HG03135 (cell line): Measurements from ENCODE around the gene ZNF766.
"Not testable (repeated sequence)": the region's sequence is repeated elsewhere in the genome, so short reads cannot be mapped to it uniquely, and the experiment has no call there.

Experiments used
- ATAC-seq: cut with Tn5 transposase; IDR thresholded peaks from one replicate; pipeline ENCODE4 v1.9.1; 2021; ENCODE audit warnings: mild to moderate bottlenecking, moderate library complexity; ENCODE audit not compliant: unreplicated experiment

Gene ZNF766

GRCh38 chr19:52269338-52270261 is at the start of gene ZNF766:
ZNF766 (plus strand) TSS chr19:52269587; CDS start chr19:52269614, 27 bp downstream.
- ATAC-seq = peak; percentile 95

DNA sequence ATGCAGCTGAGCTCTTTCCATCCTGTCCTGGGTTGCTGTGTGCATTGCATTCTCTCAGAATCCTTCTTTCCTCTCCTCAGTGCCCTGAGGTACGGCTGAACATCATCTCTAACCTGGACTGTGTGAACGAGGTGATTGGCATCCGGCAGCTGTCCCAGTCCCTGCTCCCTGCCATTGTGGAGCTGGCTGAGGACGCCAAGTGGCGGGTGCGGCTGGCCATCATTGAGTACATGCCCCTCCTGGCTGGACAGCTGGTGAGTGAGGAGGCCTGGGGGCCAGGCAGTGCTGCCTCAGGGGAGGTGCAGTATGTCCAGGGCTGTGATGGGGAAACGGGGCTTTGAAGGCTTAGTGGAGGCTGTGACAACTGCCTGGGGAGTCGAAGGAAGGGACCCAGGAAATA is 49.8 kb upstream of the ZNF766 start:
- ATAC-seq = no peak

DNA sequence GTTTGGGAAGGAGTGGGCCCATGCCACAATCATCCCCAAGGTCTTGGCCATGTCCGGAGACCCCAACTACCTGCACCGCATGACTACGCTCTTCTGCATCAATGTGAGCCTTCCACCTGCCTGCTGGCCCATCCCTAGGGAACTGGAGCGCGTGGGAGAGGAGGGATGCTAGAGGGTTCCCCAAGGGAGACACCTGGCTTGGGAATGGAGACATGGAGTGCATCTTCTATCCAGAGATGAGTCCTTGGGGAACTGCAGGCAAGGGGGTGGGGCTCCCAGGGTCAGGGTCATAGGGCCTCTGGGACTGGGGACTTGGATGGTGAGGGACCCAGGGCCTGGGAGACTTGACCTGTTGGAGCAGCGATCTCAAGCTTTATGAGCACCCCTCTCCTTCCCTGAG is 48.4 kb upstream of the ZNF766 start:
- no peak for ATAC-seq

GRCh38 chr19:52221831-52222375 is 47.5 kb upstream of the ZNF766 start:
- ATAC-seq = no peak

- no peak for ATAC-seq
Measured at GRCh38 chr19:52224211-52224610, 45.2 kb upstream of the ZNF766 start.

DNA sequence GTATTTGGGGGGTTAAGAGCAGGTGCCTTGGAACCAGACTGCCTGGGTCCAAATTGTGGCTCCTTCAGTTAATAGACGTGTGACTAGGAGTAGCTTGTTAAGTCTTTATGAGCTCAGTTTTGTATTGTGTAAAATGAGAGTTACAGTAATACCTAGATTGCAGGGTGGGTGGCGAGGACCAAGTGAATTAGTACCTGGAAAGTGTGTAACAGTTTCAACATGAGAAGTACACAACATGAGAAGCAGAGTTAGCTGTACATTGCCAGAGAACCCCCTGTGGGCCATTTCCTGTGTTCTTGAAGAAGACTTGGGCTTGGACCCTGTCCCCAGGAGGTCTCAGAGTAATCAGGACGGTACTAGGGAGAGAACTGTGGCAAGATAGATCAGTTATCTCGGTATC is 42.7 kb upstream of the ZNF766 start:
- ATAC-seq = no peak

DNA sequence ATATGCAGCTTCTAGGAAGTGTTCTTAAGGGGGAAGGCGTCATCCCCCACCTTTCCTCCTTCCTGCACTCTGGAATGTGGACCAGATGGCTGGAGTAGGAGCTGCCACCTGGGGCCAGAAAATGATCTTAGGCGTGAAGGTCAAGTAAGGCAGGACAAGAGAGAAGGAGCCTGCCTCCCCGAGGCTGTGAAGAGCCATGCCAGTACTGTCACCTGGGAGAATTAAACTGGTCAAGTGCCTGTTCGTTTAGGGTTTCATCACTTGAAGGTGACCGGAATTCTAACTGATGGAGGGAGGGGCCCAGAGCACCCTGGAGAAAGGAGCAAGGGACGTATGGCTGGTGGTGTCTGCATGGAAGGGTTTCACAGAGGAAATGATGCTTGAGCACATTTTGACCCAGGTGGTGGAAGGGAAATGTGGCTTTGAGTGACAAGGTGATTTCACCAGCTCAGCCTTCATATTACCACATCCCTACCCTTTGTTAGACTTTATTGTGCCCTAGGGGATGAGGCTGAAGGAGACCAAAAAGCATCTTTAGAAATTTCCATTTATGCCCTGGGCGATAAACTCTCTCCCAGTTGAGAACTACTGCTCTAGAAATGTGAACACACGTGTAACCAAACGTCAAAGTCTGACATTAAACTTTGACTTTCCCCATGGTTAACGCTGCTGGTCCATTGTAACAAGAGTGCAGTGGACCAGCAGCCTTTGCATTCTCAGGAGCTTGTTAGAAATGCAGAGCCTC is 42.0 kb upstream of the ZNF766 start:
- ATAC-seq = no peak

DNA sequence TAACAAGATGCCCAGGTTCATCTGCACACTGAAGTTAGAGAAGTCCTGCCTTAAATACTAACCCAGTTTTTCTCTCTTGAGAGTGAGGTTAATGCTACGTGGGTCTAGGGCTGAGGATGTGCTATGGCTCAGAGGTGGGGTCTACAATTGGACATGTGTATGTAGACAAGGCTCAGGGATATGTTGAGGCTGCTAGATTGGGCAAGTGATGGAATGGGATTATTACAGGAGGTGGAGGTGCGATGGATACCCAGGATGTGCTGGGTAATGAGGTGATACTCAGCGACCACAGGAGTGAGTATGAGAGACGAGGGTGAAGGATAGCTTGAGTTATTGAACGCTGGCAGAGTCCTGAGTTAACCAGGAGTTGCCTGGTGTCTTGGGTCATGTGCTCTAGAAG is 41.4 kb upstream of the ZNF766 start:
- no peak for ATAC-seq

GRCh38 chr19:52229524-52229923 is 39.9 kb upstream of the ZNF766 start:
- no peak for ATAC-seq

GRCh38 chr19:52230685-52231084 is 38.7 kb upstream of the ZNF766 start:
- ATAC-seq = no peak

DNA sequence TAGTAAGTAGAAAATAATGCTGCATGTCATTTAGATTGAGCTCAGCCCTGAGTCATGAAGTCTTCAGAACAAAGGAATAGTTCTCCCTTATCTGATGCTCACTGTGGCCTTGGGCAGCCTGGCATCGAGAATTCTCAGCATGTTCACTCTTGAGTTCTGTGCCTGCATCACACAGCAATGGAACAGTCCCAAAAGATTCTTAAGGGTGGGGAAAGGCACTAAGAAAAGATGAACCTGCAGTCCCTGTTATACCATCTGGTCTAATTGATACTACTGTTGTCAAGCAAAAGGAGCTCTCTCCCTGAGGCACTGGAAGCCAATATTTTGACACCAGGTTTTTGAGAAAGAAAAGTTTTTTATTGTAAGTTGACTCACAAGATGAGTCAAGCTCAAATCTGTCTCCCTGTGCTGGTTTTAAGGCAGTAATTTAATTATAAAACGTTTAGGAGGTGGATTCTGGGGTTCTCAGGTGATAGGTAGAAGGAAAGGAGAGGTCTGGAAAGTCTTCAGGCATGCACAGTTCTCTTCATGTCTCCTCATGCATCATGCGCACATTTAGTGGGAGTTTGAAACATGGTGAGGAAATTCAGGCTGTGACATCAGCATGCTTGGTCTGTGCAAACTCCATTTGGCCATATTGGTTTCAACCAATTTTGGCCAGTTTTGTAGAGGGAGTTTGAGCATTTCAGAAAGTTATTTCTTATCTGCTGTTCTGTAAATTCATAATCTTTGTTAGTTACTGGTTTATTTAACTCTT is 38.1 kb upstream of the ZNF766 start:
- ATAC-seq = no peak

- no peak for ATAC-seq
Measured at GRCh38 chr19:52234406-52234805, 35.0 kb upstream of the ZNF766 start.

DNA sequence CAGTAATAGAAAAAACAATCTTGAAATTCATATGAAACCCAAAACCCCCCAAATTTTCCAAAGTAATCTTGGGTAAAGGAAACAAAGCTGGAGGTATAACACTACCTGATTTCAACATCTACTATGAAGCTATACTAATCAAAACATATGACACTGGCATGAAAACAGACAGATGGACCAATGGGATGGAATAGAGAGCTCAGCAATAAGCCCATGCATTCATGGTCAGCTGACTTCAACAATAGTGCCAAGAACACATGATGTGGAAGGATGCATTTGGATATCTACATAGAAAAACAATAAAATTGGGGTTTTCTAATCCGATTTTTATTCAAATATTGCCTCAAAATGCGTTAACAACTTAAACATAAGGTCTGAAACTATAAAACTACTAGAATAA is 32.2 kb upstream of the ZNF766 start:
- no peak for ATAC-seq

GRCh38 chr19:52237771-52238400 is 31.5 kb upstream of the ZNF766 start:
- no peak for ATAC-seq

- ATAC-seq = no peak
Measured at GRCh38 chr19:52244021-52244420, 25.4 kb upstream of the ZNF766 start.

- ATAC-seq = no peak
Measured at GRCh38 chr19:52248241-52248640, 21.1 kb upstream of the ZNF766 start.

DNA sequence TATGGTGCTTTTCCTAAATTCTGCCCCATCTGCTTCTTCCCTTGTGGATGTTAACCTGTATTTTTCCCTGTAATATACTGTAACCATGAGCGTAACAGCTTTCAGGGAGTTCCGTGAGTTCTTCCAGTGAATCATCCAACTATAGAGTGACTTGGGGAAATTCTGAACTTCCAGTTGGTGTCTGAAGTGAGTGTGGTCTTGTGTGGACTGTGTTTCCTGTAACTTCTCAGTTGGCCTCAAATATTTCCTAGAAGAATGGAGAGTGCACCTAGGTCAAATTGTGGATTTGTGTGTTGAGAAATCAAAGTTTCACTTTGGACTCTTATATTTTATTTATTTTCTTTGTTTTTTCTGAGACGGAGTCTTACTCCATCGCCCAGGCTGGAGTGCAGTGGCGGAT is 11.0 kb upstream of the ZNF766 start:
- no peak for ATAC-seq

DNA sequence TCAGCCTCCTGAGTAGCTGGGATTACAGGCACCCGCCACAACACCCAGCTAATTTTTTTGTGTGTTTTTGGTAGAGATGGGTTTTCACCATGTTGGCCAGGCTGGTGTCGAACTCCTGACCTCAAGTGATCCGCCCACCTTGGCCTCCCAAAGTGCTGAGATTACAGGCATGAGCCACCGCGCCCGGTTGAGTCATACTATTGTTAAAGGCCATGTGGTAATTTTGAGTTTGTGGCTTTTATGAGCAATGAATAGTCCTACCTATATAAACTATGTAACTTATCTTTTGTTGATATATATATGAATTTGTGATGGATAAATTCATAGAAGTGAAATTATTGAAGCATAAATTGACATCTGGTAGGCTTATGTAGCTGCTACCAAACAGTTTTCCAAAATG is 3.8 kb upstream of the ZNF766 start:
- not testable (repeated sequence) for ATAC-seq

GRCh38 chr19:52270266-52270885 is 989 bp downstream of the ZNF766 start:
- ATAC-seq = no peak

DNA sequence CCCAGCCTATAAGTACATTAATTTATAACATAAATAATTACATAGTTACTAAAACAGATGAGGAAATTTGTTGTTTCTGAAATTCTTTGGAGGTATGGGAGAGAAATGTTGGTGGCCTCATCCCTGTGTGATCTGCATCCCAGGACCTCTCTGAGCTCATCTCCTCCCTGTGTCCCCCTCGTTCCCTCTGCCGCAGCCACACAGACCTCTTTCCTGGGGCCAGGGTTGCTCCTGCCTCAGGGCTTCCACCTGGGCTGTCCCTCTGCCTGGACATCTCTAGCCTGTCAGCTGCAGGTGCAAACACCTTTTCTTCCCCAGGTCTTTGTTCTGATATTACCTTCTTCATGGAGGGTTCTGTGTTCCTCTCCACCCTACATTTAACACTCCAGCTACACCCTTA is 3.9 kb downstream of the ZNF766 start:
- no peak for ATAC-seq
